Panc1 (cell line): ENCODE data around the gene GPR84. TPM values are rescaled to one million over a fixed set of nuclear protein-coding genes. Genes with fewer than 3 reads are reported as not detected.

Source experiments
- ATAC-seq: fragments of 200-7000 bp; cut with Tn5 transposase; 2 replicates; pipeline ENCODE4 v1.9.1; 2020; ENCODE audit warnings: mild to moderate bottlenecking, moderate library complexity
- BruUV-seq: library from RNA; stranded (reverse); fragments of 400-500 nt; replicated peaks from 2 replicates; lab custom pipeline; 2021; lab: Mats Ljungman, UMichigan
- CTCF ChIA-PET: fragments of 300-600 bp; sonication (Branson Sonifier 250); formaldehyde crosslinking; loops from one replicate; lab custom pipeline; 2022; ENCODE audit warnings: antibody characterized with exemption; lab: Charles Lee
- POLR2A ChIA-PET: fragments of 300-600 bp; sonication (Branson Sonifier 250); formaldehyde crosslinking; loops from one replicate; lab custom pipeline; 2022; ENCODE audit warnings: antibody characterized with exemption; lab: Charles Lee
- DNase-seq: peaks from one replicate; pipeline ENCODE4 v3.0.0-alpha.2; 2010; ENCODE audit warnings: low read depth, low spot score
- H3K27ac ChIP-seq: 2 replicates; pipeline ENCODE4 v1.5.1; 2011; ENCODE audit warnings: mild to moderate bottlenecking, low read length, inconsistent platforms
- H3K27me3 ChIP-seq: fragments of 200-500 bp; sonication (Bioruptor generic); 2 replicates; pipeline ENCODE4 v1.6.0; 2014; ENCODE audit warnings: low read length, inconsistent platforms; ENCODE audit not compliant: control insufficient read depth, insufficient read depth
- H3K36me3 ChIP-seq: fragments of 200-500 bp; sonication (Bioruptor generic); 2 replicates; pipeline ENCODE4 v1.5.1; 2014; ENCODE audit warnings: inconsistent platforms, mild to moderate bottlenecking, low read length, moderate library complexity; ENCODE audit not compliant: control insufficient read depth, insufficient read depth
- H3K4me1 ChIP-seq: 2 replicates; pipeline ENCODE4 v1.5.1; 2011; ENCODE audit warnings: inconsistent platforms, mild to moderate bottlenecking, low read length, moderate library complexity; ENCODE audit not compliant: control insufficient read depth, insufficient read depth
- H3K4me3 ChIP-seq, 2 experiments: 2 replicates each; pipeline ENCODE4 v1.5.1; 2011 to 2012; ENCODE audit warnings: low read depth in 2 of 2, low read length in 2 of 2, mild to moderate bottlenecking in 2 of 2, inconsistent platforms in 1 of 2, moderate library complexity in 1 of 2
- H3K9me3 ChIP-seq: fragments of 200-500 bp; sonication (Bioruptor generic); 2 replicates; pipeline ENCODE4 v1.5.1; 2014; ENCODE audit warnings: low read depth, mild to moderate bottlenecking, inconsistent platforms, low read length, moderate library complexity; ENCODE audit not compliant: control insufficient read depth, insufficient read depth
- POLR2AphosphoS5 ChIP-seq: IDR thresholded peaks from 2 replicates; pipeline ENCODE4 v1.6.1; 2012; ENCODE audit warnings: mild to moderate bottlenecking, low read depth, low read length, moderate library complexity
- SIN3A ChIP-seq: IDR thresholded peaks from 2 replicates; pipeline ENCODE4 v1.6.1; 2012; ENCODE audit warnings: low read depth, mild to moderate bottlenecking, low read length, moderate library complexity, borderline replicate concordance; ENCODE audit not compliant: insufficient read depth
- TCF7L2 ChIP-seq: IDR thresholded peaks from 2 replicates; pipeline ENCODE4 v1.6.1; 2011; ENCODE audit warnings: mild to moderate bottlenecking, low read depth, low read length, inconsistent platforms
- in situ Hi-C: cut with HindIII; loops from 2 replicates; pipeline ENCODE4 v1.10.0; 2016; ENCODE audit warnings: low sequenced_read_pairs, low pct_unique_long_range_greater_than_20kb
- intact Hi-C: fragments of 100-400 bp; cut with micrococcal nuclease; formaldehyde crosslinking; loops from one replicate; pipeline ENCODE4 v1.10.0; 2022; ENCODE audit not compliant: unreplicated experiment
- total RNA-seq: library from RNA; stranded (reverse); gene quantifications from one replicate; pipeline ENCODE4 v1.2.1, GENCODE V29; 2021; ENCODE audit not compliant: unreplicated experiment
- TF ChIP-seq, protein P1 (sequence below), 2 experiments: IDR thresholded peaks; 2 replicates each; pipeline ENCODE4 v1.6.1; 2011 to 2012; ENCODE audit warnings: low read depth in 2 of 2, control low read depth in 1 of 2, low read length in 1 of 2, mild to moderate bottlenecking in 1 of 2, moderate library complexity in 1 of 2; ENCODE audit not compliant: insufficient read depth in 1 of 2
- TF ChIP-seq, protein P2 (sequence below): fragments of 450-650 bp; IDR thresholded peaks from 2 replicates; pipeline ENCODE4 v1.5.1; 2017; ENCODE audit warnings: mild to moderate bottlenecking

GPR84 gene
- total RNA-seq, 1 experiment from 2014 or later: not detected

DNA sequence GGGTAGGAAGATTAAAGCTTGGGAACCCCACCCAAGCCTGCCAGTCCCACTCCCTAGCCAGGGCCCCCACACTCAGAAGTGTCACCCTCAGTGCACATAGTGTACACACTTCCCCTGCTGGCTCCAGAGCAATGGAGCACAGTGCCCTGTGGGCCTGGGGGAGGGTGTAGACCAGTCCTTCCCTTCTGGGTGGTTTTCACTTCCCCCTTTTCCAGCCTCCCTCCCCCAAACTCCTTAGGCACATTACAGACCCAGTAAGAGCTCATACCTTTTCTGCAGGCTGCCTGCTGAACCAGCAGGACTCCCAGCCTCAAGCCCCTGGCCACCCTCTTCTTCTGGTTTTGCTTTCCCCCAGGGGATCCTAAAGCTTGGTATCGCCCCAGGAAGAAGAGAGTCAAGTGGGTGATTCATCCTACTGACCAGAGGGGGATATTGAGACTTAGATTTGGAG is 20.3 kb upstream of the GPR84 start, which contains the start of gene ZNF385A:
Gene ZNF385A (minus strand): TSS at position 143 of the 451 bp plus-strand sequence. CDS start 219 bp downstream, outside the sequence.
- no peaks in the 10 kb centered on the region for H3K9me3 ChIP-seq
- ATAC-seq (no peak), DNase-seq (no peak)
- ChIA-PET POLR2A (no interaction called here), CTCF (interaction anchor here (0.7 to 1.6 kb wide), 2 partner anchors 14 to 15 kb away, joined by 3 to 4 read pairs; no protein-coding TSS in a partner anchor)
- no peak within 1 kb of the TSS for H3K4me3 ChIP-seq
- H3K27ac ChIP-seq: no peak within 1 kb of the TSS
- no TSS peak for BruUV-seq
- intact Hi-C loops (no loop called here), in situ Hi-C loops (no loop called here)
- H3K27me3 ChIP-seq: no peaks in the 10 kb centered on the region
- TF ChIP-seq TCF7L2: no peak
- TF ChIP-seq POLR2AphosphoS5: no peak
- H3K36me3 ChIP-seq: no peaks in the 10 kb centered on the region
- no peaks in the 10 kb centered on the region; the same call in 1 of the 2 replicates for H3K4me1 ChIP-seq

DNA sequence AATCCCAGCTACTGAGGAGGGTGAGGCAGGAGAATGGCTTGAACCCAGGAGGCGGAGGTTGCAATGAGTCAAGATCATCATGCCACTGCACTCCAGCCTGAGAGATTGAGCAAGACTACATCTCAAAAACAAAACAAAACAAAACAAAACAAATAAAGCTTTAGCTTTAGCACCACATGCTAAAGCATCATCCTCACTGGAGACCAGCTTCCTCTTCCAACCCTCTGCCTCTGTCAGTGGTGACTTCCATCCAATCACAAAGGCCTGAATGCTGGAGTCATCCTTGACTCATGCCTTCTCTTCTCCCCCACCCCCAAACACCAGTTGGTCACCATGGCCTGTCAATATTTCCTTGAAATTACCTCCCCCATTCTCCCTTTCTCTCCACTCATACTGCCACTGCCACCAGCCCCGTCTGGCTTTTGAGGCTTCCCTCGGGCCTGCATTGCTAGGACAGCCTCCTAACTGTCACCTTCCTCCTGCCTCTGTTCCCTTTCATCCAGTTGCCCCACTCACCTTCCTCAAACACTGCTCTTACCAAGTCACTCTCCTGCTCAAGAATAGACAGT is 18.8 kb upstream of the GPR84 start:
- Histone ChIP-seq H3K27me3 (no peaks in the 10 kb centered on the region), H3K36me3 (no peaks in the 10 kb centered on the region), H3K4me1 (peaks cover 2% of the 10 kb centered on the region; the same call in 1 of the 2 replicates), H3K27ac (no peak overlapping the region), H3K9me3 (no peaks in the 10 kb centered on the region), H3K4me3 (no peak overlapping the region)
- peak; percentile 79 for DNase-seq
- no TSS peak for BruUV-seq
- ATAC-seq: no peak
- in situ Hi-C loops (no loop called here), intact Hi-C loops (no loop called here)
- TF ChIP-seq, protein P1, sequence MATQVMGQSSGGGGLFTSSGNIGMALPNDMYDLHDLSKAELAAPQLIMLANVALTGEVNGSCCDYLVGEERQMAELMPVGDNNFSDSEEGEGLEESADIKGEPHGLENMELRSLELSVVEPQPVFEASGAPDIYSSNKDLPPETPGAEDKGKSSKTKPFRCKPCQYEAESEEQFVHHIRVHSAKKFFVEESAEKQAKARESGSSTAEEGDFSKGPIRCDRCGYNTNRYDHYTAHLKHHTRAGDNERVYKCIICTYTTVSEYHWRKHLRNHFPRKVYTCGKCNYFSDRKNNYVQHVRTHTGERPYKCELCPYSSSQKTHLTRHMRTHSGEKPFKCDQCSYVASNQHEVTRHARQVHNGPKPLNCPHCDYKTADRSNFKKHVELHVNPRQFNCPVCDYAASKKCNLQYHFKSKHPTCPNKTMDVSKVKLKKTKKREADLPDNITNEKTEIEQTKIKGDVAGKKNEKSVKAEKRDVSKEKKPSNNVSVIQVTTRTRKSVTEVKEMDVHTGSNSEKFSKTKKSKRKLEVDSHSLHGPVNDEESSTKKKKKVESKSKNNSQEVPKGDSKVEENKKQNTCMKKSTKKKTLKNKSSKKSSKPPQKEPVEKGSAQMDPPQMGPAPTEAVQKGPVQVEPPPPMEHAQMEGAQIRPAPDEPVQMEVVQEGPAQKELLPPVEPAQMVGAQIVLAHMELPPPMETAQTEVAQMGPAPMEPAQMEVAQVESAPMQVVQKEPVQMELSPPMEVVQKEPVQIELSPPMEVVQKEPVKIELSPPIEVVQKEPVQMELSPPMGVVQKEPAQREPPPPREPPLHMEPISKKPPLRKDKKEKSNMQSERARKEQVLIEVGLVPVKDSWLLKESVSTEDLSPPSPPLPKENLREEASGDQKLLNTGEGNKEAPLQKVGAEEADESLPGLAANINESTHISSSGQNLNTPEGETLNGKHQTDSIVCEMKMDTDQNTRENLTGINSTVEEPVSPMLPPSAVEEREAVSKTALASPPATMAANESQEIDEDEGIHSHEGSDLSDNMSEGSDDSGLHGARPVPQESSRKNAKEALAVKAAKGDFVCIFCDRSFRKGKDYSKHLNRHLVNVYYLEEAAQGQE (IDR thresholded peaks at IDR 0.05; ENCODE audit: insufficient read depth in 1 of 2, low read depth in 2 of 2, low read length in 1 of 2): no peak
- TF ChIP-seq, protein P2, sequence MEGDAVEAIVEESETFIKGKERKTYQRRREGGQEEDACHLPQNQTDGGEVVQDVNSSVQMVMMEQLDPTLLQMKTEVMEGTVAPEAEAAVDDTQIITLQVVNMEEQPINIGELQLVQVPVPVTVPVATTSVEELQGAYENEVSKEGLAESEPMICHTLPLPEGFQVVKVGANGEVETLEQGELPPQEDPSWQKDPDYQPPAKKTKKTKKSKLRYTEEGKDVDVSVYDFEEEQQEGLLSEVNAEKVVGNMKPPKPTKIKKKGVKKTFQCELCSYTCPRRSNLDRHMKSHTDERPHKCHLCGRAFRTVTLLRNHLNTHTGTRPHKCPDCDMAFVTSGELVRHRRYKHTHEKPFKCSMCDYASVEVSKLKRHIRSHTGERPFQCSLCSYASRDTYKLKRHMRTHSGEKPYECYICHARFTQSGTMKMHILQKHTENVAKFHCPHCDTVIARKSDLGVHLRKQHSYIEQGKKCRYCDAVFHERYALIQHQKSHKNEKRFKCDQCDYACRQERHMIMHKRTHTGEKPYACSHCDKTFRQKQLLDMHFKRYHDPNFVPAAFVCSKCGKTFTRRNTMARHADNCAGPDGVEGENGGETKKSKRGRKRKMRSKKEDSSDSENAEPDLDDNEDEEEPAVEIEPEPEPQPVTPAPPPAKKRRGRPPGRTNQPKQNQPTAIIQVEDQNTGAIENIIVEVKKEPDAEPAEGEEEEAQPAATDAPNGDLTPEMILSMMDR: no peak
- TF ChIP-seq TCF7L2 (no peak), SIN3A (no peak), POLR2AphosphoS5 (no peak)
- ChIA-PET POLR2A (interaction anchor here (0.6 kb wide), 1 partner anchor 57 kb away, joined by 5 read pairs; no protein-coding TSS in a partner anchor), CTCF (no interaction called here)

DNA sequence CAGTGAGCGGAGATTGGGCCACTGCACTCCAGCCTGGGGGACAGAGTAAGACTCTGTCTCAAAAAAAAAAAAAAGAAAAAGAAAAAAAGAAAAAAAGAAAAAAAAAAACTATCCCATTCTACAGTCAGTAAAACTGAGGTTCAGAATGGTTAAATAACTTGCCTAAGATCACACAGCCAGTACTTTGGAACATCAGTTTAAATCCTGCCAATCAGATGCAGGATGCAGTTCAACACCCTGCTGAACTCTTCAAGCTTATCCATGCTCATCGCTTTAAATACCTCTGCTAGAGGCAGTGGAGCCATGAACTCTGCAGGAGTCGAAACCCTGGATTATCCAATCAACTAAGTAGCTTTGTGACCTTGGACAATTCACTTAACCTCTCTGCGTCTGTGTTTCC is 16.9 kb upstream of the GPR84 start:
- intact Hi-C loops: no loop called here

More for the DNA sequence above, 16.9 kb upstream of the GPR84 start:
- no peaks in the 10 kb centered on the region for H3K9me3 ChIP-seq
- in situ Hi-C loops: no loop called here
- DNase-seq (no peak), ATAC-seq (no peak)
- no TSS peak for BruUV-seq
- H3K4me3 ChIP-seq: no peak overlapping the region
- H3K36me3 ChIP-seq: no peaks in the 10 kb centered on the region
- ChIA-PET CTCF (interaction anchor here (0.7 kb wide), 1 partner anchor 97 kb away, joined by 4 read pairs; no protein-coding TSS in a partner anchor), POLR2A (no interaction called here)
- H3K27ac ChIP-seq: no peak overlapping the region
- H3K4me1 ChIP-seq: peaks cover 2% of the 10 kb centered on the region; the same call in 1 of the 2 replicates
- H3K27me3 ChIP-seq: no peaks in the 10 kb centered on the region
- TF ChIP-seq, protein P2: no peak
- TF ChIP-seq TCF7L2 (no peak), POLR2AphosphoS5 (no peak), SIN3A (no peak)
